ENCODE results near the gene HOXC9.

HOXC9 gene

GRCh38 chr12:53989227-53990113 is 10.5 kb upstream of the HOXC9 start:
- DNase-seq, result peak; percentile 50

GRCh38 chr12:53990311-53991076 is 9.5 kb upstream of the HOXC9 start:
- DNase-seq, result peak; percentile 44

GRCh38 chr12:53991077-53991460 is 8.9 kb upstream of the HOXC9 start:
- DNase-seq, result peak; percentile 23

GRCh38 chr12:53992377-53992889 is 7.5 kb upstream of the HOXC9 start:
- no peak for DNase-seq

GRCh38 chr12:53993162-53994008 is 6.6 kb upstream of the HOXC9 start:
- DNase-seq, result no peak

- no peak for DNase-seq
These were observed 6.0 kb upstream of the HOXC9 start for GRCh38 chr12:53994009-53994263.

- DNase-seq, result no peak
These were observed 5.5 kb upstream of the HOXC9 start for GRCh38 chr12:53994264-53995001.

- no peak for DNase-seq
These were observed 5.0 kb upstream of the HOXC9 start for GRCh38 chr12:53995002-53995377.

GRCh38 chr12:53995378-53996239 is 4.4 kb upstream of the HOXC9 start:
- DNase-seq, result peak; percentile 23

GRCh38 chr12:53996240-53997203 is 3.4 kb upstream of the HOXC9 start:
- DNase-seq, result peak; percentile 27

GRCh38 chr12:53997204-53998109 is 2.5 kb upstream of the HOXC9 start:
- DNase-seq, result no peak

GRCh38 chr12:53998110-53998899 is 1.7 kb upstream of the HOXC9 start:
- no peak for DNase-seq

- no peak for DNase-seq
These were observed 1.1 kb upstream of the HOXC9 start for GRCh38 chr12:53998900-53999236.

GRCh38 chr12:53999559-54000115 is 324 bp upstream of the HOXC9 start:
- DNase-seq, result peak; percentile 36

GRCh38 chr12:54001283-54002187 is 1.6 kb downstream of the HOXC9 start:
- DNase-seq, result no peak

GRCh38 chr12:54002278-54002914 is 2.4 kb downstream of the HOXC9 start:
- no peak for DNase-seq

Data from DMS79 treated with DMSO at 0.1 percent for 48 hours (cell line).